T1000 (cell line): Measurements from ENCODE around the gene DYRK3.
A peak's percentile ranks its signal among the peaks of the same experiment; 100 is the strongest.

Experiments used
- DNase-seq: peaks from one replicate; lab custom pipeline; 2025; ENCODE audit warnings: mixed read lengths; lab: John Stamatoyannopoulos, UW

The DYRK3 gene

DNA sequence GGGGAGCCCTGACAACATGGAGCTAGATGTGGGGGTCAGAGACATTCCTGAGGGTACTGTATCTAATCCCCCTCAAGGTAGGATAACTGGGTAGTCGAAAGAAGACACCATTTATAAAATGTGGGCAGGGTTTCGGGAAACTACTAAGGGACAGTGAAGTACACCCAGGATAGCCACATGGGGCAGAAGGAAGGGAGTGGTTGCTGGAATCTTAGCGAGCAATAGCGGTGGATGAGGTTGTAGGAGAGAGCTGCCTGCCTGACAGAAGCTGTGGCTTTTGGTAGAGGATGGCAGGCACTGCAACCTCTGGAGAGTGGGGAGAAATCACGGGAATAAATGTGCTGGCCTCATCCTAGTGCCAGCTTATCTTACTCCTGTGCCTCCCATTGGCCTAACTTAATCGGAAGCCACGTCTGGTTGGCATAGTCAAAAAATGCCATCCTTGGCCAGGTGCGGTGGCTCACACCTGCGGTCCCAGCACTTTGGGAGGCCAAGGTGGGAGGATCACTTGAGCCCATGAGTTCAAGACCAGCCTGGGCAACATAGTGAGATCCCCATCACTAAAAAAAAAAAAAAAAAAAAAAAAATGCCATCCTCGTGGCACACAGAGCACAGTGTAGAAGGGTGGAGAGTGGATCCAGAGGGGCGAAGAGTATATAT, 26.0 kb downstream of the DYRK3 start:
- no peak for DNase-seq

DNA sequence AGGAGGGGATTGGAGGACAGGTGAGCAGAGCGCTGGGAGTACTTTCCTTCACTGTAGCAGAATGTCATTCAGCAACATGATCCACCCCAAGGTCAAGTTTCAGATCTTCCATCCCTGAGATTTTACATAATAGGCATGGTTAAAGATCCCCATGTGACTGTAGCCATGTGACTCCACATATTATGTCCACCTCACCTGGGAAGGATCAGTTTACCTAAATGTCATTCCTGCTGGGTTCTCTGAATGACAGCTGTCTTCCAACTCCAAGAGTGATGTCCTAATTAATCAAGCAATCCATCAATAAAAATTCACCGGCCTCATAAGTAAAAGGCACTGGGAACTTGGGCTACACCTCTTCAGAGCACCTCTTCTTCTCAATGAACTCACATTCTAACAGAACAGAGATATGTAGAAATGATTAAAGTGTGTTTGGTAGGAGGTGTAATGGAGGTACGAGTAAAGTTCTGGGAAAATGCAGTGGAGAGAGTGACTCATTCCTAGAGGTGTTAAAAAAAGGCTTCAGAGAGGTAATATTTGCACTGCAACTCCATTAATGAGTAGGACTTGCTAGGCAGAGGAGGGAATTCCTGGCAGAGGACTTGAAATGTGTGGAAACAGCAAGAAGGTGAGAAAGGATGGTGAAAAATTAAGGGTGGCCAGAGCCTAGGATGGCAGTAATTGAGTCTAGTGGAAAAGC, 27.2 kb downstream of the DYRK3 start:
- no peak for DNase-seq

DNA sequence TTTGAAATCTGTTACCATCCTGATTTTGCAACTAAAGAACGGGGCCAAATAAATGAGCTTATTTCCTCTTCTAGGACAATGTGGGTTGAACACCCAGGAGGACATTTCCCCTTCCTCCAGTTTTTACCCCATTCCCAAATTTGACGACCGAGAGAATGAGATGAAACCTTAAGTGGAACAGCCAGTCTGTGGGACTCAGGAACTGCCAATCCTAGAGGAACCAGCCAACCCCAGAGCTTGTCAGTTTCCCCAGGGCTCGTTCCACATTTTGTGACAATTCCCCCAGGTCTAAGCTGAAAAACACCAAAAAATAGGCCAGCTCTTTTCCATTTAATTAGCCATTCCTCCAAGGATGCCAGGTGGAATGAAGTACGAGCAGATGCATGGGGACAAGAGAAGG, 28.0 kb downstream of the DYRK3 start:
- DNase-seq = no peak

DNA sequence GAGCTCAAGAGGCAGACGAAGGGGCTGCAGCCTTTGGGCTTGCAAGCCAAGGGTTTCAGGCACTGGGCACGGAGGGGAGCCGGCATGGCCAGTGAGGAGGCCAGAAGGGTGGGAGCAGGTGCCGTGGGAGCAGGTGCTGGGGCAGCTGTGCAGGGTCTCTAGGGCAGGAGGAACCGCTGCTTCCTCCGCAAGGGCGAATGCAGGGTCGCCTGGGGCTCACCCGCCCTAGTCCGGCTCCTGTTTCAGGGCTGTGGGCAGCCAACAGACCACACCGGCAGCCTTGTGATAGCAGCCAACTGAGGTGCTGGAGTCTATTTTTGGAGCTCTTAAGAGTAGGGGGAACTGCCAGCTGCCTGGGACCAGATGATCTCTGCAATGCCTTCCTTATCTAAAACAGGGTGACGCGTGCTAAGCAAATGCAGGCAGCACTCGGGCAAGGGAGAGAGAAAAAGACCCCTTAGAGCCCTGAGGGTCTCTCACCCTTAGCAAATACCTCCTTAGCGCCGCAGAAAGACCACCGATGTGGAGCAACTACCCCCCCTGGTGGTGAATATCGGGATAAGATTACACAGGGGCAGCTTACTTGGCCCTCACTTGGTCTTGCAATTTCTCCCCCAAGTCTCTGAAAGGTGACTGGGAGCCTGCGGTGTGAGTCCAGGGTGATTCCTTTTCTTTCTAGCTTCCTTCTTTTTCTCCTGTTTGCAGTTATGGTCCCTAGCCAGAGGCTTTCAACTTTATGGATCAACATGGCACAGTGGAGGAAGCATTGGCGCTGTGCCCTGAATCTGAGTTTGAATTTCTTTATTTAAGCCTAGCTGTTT, 28.7 kb downstream of the DYRK3 start:
- peak; percentile 51 for DNase-seq

DNA sequence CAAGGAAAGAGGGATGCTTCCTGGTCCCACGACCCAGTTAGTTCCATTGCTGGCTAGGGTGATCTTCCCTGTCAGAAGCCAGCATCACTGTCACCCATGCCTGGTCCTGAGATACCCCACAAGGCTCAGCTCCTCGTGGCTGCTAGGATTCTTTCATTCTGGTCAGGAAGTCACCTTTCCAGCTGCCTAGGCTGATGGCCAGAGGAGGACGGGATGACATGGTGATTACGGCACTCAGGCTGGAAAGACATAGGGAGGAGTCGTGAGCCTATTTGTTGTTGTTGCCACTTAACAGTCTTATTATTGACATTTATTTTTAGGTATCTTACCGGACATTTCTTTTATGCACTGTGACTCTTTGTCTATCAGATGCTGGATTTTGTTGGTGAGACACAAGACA, 29.4 kb downstream of the DYRK3 start:
- DNase-seq = no peak

DNA sequence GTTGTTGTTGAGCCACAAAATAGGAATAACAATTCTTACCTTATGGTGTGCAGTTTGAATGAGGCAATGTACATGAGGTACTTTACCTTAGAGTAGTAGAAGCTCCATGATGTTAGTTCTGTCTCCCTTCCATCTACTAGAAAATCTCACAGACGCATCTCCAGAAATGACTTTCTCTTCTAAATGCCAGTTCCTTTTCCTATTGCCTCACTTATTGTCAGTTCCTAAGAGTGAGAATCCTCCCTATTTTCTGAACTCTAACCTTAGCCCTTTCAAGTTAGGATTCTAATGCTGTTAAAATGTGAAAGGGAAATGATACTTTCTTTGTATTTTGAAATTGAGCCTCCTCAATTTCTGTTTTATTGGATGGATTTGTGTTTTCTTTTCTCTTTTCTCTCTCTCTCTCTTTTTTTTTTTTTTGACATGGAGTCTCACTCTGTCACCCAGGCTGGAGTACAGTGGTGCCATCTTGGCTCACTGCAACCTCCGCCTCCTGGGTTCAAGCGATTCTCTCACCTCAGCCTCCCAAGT, 30.8 kb downstream of the DYRK3 start:
- no peak for DNase-seq

DNA sequence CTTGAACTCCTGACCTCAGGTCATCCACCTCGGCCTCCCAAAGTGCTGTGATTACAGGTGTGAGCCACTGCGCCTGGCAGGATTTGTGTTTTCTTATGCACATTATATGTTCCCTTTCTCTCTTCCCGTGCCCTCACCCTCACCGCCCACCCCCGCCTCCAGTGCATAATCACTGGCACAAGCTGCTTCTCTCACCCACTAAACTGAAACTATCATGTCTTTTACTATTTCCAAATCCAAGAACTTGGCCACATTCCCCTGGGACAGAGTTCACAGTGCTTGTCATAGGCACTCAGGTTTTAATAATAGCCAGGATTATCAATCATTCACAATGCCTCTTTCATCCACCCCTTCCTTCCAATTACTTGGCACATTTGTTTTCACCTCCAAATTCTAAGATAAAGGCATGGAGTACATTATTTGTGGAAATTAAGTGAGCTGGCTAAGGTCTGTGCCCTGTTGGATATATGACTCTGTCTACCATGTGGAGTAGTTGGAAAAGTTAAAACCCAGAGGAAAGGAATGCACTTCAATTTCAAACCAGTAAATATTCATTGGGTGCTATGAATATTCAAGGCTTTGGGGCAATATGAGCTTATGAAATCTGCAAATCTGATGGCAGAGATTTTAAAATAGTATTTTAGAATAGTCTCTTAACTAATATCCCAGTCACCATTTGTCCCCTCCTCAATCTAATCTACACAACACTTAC, 31.8 kb downstream of the DYRK3 start:
- DNase-seq = no peak

DNA sequence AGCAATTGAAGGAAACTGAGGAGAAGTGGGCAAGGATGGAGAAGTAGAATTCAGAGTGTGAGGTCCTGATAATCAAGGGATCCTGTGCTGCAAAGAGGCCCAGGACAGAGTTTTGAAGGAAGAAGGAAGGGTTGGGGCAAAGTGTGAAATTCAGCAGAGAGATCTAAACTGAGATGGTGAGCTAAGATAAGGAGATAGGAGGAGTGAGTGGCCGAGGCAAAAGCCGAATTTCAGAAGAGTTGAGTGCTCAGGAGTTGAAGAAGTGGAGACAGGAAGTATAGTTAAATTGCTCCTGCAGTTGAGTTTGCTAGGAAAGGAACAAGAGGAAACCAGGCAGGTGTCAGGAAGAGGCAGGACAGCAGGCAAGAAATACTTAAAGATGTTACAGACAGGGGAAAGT, 33.0 kb downstream of the DYRK3 start:
- no peak for DNase-seq

DNA sequence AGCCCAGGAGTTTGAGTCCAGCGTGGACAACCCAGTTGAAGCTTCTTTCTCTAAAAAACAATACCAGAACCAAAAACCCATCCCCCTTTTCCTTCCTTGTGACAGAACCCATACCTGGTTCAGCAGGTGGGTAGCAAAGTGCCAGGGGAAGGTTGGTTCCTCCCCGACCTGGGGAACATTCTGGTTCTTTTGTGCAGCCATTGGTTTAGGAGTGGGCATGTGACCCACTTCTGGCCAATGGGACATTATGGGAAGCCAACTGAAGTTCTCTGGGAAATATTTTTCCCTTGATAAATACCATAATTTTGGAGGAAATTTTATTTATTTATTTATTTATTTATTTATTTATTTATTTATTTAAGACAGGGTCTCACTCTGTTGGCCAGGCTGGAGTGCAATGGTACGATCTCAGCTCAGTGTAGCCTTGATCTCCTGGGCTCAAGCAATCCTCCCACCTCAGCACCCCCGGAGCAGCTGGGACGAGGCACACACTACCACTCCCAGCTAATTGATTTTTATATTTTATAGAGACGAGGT, 33.6 kb downstream of the DYRK3 start:
- no peak for DNase-seq

DNA sequence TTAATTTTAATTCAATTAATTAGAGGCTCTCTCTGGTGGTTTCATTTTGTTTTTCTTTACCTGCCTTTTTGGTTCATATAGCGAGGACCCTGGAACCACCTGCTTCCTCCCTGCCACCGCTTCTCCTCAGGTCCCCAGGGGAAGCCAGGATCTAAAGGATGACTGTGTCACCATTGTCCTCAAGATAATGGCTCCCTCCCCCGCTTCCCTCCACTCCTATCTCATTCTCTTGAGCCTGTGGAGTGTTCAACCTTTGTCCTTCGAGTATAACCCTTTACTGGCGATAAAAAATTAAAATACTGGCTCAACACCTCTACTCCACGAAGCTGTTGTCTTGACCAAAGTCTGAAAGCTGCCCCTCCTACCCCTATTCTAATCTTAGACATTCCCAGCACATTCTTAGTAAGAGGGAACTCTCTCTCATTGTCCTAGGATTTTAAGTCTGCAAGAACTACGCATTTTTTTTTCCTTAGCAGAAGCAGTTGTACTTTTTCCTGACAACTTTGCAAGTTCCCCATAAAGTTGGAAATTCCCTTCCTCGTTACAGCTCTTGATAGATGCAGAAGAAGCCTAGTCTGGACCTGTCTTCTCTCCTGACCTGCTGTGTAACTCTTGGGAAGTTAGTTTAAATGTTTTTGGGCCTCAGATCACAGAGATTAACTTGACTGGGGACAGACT, 36.8 kb downstream of the DYRK3 start:
- no peak for DNase-seq

DNA sequence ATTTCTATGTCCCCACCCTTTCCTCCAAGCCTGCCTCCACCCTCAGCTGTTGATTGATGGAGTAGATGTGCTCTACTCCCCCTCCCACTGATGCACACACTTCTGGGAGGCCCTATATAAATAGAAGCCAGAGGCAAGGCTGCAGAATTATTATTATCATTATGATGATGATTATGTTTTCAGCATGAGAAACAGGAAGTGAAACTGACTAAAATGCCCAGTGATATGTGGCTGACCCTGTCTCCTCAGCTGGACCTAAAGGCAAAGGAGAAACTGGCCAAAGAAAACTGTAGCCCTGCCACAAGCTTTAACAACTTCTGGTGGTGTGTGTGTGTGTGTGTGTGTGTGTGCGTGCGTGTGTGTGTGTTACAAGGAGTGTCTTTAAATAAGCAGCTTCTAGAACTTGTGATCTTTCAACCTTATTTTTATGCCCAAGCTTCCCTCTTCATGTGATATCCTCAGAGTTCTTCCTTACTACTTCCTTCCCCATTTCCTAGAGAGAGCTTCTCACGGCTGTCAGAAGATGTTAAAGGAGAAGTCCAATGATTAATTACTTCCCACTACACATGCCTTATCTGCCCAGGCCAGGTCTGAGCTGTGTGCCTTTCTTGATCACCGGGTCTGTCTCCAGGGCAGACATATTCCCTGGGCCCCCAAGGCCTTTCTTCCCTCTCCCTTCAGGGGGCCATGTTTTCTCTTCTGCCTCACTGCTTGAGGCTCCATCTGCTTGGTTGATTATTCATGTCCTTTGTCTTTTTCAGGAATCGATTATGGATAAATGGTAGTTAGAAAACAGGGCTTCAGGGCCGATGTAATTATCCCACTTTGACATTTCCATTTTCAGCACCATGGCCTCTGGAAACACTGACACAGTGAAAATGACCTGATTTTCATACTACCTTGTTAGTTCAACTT, 37.8 kb downstream of the DYRK3 start:
- DNase-seq = no peak

DNA sequence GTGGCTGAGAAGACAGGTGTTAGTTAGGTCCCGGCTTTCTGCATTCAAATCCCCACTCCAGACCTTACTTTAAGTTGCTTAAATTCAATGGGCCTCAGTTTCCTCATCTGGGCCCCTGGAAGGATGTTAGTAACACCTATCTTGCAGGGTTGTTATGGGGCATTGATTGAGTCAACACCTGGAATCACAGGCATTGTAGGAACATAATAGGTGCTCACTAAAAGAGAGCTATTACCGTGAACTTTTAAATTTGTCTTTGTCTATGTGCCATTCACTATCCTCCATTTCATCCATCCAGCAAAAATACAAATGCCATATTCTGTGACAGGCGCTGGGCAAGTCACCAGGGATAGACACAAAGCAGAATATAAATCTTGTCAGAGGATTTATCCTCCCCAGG, 38.9 kb downstream of the DYRK3 start:
- DNase-seq = no peak

DNA sequence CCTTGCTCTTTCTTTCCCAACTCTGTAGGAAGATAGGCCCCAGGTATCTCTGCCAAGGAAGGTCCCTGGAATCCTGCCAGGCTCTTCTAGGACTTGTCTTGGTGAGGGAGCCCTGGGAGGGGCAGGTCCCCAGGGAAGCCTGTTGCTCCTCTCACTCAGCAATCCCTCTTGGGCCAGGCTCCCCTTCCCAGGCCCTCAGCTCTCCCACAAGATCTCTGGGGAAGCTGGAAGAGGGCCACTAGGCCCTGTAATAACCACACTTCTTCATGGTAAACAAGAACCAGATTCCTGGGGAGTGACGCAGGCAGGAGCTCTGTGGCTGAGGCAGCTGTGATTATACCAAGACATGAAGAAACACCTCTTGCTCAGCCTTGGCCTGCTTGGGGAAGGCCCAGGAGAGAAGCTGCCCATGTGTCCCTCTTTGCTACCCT, 39.4 kb downstream of the DYRK3 start:
- peak; percentile 84 for DNase-seq

DNA sequence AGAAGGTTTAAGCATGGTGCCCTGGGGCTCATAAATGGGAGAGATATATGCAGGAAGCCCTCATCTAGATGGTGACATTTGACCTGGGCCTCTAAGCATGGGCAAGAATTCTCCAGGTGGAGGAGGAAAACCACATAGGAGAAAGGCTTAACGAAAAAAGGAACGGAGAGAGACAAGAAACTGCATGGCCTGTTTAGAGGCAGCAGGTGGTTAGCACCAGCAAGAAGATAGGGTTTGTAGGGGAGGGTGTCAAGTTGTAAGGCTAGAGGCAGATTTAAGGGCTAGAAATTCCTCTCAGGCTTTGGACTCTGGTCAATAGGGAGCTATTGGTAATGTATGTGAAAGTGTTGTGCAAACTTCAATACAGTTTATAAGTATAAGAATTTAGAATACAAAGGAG, 41.2 kb downstream of the DYRK3 start:
- DNase-seq = no peak

DNA sequence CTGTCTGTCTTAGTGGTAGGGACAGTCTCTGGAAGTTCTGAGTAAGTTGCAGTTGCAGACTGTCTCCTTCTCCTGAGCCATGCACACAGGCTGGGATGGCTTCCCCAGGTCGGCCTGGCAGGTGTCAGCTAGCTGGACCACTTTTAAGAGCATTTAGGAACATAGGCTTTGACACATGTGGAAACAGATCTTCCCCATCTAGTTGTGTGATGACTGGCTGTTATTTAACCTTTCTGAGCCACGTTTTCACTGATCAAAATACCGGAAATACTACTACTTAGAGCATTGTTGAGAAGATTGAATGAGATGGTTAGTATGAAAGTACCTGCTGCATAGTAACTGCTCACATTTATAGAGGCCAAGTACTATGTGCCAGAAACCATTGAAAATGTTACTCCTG, 43.2 kb downstream of the DYRK3 start:
- DNase-seq = no peak

DNA sequence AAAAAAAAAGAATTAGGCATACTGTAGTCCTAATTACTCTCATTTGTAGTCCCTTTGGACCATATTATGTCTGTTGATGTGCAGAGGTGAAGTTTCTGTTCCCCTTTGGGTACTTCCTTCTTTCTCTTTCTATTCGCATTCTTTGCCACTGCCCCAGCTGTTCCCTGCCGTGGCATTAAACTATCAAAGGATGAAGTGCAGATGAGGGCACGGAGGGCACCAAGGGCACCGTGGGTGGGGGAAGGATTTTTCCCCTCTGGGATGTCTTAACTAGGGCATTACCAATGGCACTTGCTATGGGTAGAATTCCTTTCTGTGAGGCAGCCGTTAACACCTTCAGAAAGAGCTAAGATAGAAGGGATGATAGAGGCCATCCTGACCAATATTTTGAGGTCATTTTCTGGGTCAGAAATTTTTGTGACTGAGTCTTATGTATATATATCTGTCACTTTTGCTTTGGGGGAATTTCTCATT, 44.4 kb downstream of the DYRK3 start:
- DNase-seq = no peak

DNA sequence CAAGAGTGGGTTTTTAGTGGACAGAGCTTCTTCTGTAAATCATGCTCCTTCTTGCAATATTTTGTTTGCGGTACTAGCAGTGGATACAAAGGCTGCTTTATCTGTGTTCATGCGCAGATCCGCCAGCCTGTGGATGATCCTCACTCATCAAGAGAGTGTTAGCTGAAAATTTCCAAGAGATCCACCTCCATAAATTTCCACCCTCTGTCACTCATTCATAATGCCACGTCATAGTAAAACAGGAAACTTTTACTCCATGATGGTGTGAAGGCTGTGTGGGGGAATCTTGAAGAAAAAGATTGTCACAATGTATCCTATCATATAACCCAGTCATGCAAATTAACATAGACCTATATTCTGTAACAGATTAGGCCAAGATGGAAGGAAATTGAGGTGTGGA, 44.9 kb downstream of the DYRK3 start:
- DNase-seq = no peak

DNA sequence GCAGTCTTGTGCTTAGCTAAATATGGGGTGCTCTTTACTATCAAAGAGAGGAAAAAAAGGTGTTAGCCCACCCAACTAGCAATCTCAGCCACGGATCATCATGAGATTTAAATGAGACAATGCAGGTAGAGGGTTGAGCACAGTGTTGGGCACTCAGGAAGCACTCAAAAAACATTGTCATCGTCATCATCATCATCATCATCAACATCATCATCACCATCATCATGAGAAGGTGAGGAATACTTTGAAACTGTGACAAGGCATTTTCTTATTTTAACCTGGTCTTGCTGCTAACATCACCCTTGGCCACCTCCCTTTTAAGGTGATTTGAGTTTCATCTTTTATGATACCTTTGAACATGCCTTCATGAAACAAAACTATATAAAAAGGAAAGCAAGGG, 46.0 kb downstream of the DYRK3 start:
- no peak for DNase-seq

DNA sequence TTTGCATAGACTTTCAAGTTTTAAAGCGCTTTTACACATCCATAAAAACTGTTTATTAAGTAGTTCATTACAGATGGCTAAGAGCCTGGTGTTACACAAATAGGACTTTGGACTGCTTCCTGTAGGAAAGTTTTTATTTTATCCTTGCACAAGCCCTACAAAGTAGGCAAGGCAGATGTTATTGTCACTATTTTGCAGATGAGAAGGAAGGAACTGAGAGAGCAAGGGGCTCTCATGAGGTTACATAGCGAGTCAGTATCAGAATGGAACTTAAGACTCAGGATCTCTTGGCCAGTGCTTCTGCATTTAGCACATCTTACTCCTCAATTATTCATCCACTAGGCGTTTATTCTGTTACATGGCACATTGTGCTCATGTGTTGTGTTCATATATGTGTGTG, 46.8 kb downstream of the DYRK3 start:
- no peak for DNase-seq

DNA sequence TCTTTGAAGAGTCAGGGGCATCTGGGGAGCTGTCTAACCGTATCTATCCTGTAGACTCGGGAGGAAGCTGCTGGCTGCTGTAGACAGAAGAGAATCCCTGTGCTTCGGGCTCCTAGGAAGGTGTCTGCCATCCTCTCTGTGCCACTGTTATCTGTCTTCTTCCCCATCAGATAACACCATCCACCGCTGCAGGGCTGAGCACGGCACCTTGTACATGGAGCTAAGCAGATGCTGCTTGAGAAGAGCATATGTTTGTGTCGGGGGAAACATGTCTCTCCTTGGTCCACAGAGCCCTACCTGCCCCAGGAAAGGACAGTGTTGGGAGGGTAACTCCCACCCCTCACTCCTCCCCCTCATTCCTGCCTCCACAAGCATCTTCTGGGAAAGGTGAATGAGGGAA, 48.0 kb downstream of the DYRK3 start:
- no peak for DNase-seq
